SK-N-SH (cell line): Measurements from ENCODE around the gene ZNF780A. TPM values are rescaled to one million over a fixed set of nuclear protein-coding genes. Genes with fewer than 3 reads are reported as not detected.

Source experiments
- CTCF ChIA-PET: fragments of 300-600, 350-600 bp; formaldehyde crosslinking; extraction: SDS; loops from one replicate; lab custom pipeline; 2021; lab: Yijun Ruan, JAX
- POLR2A ChIA-PET: fragments of 350-600 bp; sonication (Branson Sonifier 250); formaldehyde crosslinking; extraction: SDS; loops from one replicate; lab custom pipeline; 2020; ENCODE audit warnings: antibody characterized with exemption, inconsistent platforms; lab: Yijun Ruan, JAX
- DNase-seq: peaks from one replicate; pipeline ENCODE4 v3.0.0; 2012
- H2AFZ ChIP-seq: fragments of 200-600 bp; sonication (generic); 2 replicates; pipeline ENCODE4 v1.8.1; 2016; ENCODE audit warnings: antibody characterized with exemption, mild to moderate bottlenecking, low read depth
- H3F3A ChIP-seq: fragments of 200-600 bp; sonication (generic); replicated peaks from 2 replicates; pipeline ENCODE3; 2016; ENCODE audit warnings: antibody characterized with exemption, mild to moderate bottlenecking; ENCODE audit not compliant: insufficient read depth
- H3K27ac ChIP-seq, 2 experiments: fragments of 200-500 bp in 1 of 2; fragments of 200-600 bp in 1 of 2; sonication (Bioruptor generic) in 1 of 2; sonication (generic), shearing (Covaris generic) in 1 of 2; 2 replicates each; pipeline versions ENCODE4 v1.5.1 to v1.6.1; 2014 to 2016; ENCODE audit warnings: low read depth in 2 of 2, inconsistent platforms in 1 of 2, low read length in 1 of 2, mild to moderate bottlenecking in 1 of 2, mixed read lengths in 1 of 2
- H3K27me3 ChIP-seq: fragments of 200-600 bp; sonication (generic), shearing (Covaris generic); 2 replicates; pipeline ENCODE4 v1.6.1; 2016; ENCODE audit warnings: mixed run types; ENCODE audit not compliant: insufficient read depth
- H3K36me3 ChIP-seq, 2 experiments: fragments of 200-500 bp in 1 of 2; fragments of 200-600 bp in 1 of 2; sonication (Bioruptor generic) in 1 of 2; sonication (generic) in 1 of 2; replicated peaks in 1 of 2; 2 replicates each; pipeline versions ENCODE3 to v1.5.1; 2014 to 2016; ENCODE audit warnings: low read length in 1 of 2, mild to moderate bottlenecking in 1 of 2; ENCODE audit not compliant: insufficient read depth in 2 of 2, control insufficient read depth in 1 of 2
- H3K4me1 ChIP-seq, 2 experiments: fragments of 200-500 bp in 1 of 2; fragments of 200-600 bp in 1 of 2; sonication (Bioruptor generic) in 1 of 2; sonication (generic), shearing (Covaris generic) in 1 of 2; 2 replicates each; pipeline versions ENCODE4 v1.5.1 to v1.6.1; 2014 to 2016; ENCODE audit warnings: low read depth in 1 of 2, low read length in 1 of 2, mixed run types in 1 of 2; ENCODE audit not compliant: insufficient read depth in 2 of 2, control insufficient read depth in 1 of 2
- H3K4me2 ChIP-seq: fragments of 200-600 bp; sonication (generic), shearing (Covaris generic); 2 replicates; pipeline ENCODE4 v1.6.1; 2017; ENCODE audit warnings: mixed run types
- H3K4me3 ChIP-seq, 2 experiments: fragments of 200-500 bp in 1 of 2; fragments of 200-600 bp in 1 of 2; sonication (Bioruptor generic) in 1 of 2; sonication (generic), shearing (Covaris generic) in 1 of 2; 2 replicates each; pipeline versions ENCODE4 v1.5.1 to v1.8.1; 2014 to 2016; ENCODE audit warnings: low read depth in 2 of 2, inconsistent platforms in 1 of 2, low read length in 1 of 2, mild to moderate bottlenecking in 1 of 2, mixed read lengths in 1 of 2, moderate library complexity in 1 of 2
- H3K79me2 ChIP-seq: fragments of 200-600 bp; sonication (generic); 2 replicates; pipeline ENCODE4 v1.8.1; 2017; ENCODE audit warnings: mild to moderate bottlenecking; ENCODE audit not compliant: insufficient read depth
- H3K9ac ChIP-seq: fragments of 200-600 bp; sonication (generic); 2 replicates; pipeline ENCODE4 v1.6.1; 2017; ENCODE audit warnings: mixed run types
- H3K9me2 ChIP-seq: fragments of 200-600 bp; sonication (generic); 2 replicates; pipeline ENCODE4 v1.6.1; 2017; ENCODE audit warnings: mixed run types
- H3K9me3 ChIP-seq: fragments of 200-600 bp; sonication (generic); 2 replicates; pipeline ENCODE4 v1.6.1; 2017; ENCODE audit warnings: mixed run types, mild to moderate bottlenecking, moderate library complexity
- H4K20me1 ChIP-seq: fragments of 200-600 bp; sonication (generic); 2 replicates; pipeline ENCODE4 v1.6.1; 2017; ENCODE audit warnings: mild to moderate bottlenecking, mixed run types; ENCODE audit not compliant: insufficient read depth
- CHD2 ChIP-seq: fragments of 150-350 bp; IDR thresholded peaks from 2 replicates; pipeline ENCODE4 v1.6.1; 2018; ENCODE audit warnings: low read length; ENCODE audit not compliant: partially characterized antibody
- CTCF ChIP-seq: fragments of 200-600 bp; sonication (generic); IDR thresholded peaks from 2 replicates; pipeline ENCODE4 v1.6.1; 2017; ENCODE audit warnings: antibody characterized with exemption, mild to moderate bottlenecking, moderate library complexity
- ELF1 ChIP-seq: IDR thresholded peaks from 2 replicates; pipeline ENCODE4 v1.4.0; 2012
- EP300 ChIP-seq, 2 experiments: IDR thresholded peaks; 2 replicates each; pipeline versions ENCODE4 v1.4.0 to v1.6.1; 2012; ENCODE audit warnings: borderline replicate concordance in 1 of 2, low read depth in 1 of 2, low read length in 1 of 2
- FOXJ3 ChIP-seq: sonication (generic); formaldehyde crosslinking; IDR thresholded peaks from 2 replicates; pipeline ENCODE4 v1.5.1; 2020; ENCODE audit warnings: mild to moderate bottlenecking, missing genetic modification reagents
- FOXM1 ChIP-seq: IDR thresholded peaks from 2 replicates; pipeline ENCODE4 v1.4.0; 2012; ENCODE audit warnings: low read depth, mild to moderate bottlenecking
- GATA2 ChIP-seq: sonication (generic); formaldehyde crosslinking; IDR thresholded peaks from 2 replicates; pipeline ENCODE4 v1.5.0; 2020; ENCODE audit warnings: mild to moderate bottlenecking, missing genetic modification reagents
- JUND ChIP-seq: IDR thresholded peaks from 2 replicates; pipeline ENCODE4 v1.4.0; 2012
- MXI1 ChIP-seq: IDR thresholded peaks from 2 replicates; pipeline ENCODE4 v1.6.1; 2012; ENCODE audit warnings: mild to moderate bottlenecking, low read depth, low read length, improper control_type of control experiment
- NFIC ChIP-seq: IDR thresholded peaks from 2 replicates; pipeline ENCODE4 v1.4.0; 2012; ENCODE audit warnings: borderline replicate concordance
- POLR2AphosphoS5 ChIP-seq: IDR thresholded peaks from 2 replicates; pipeline ENCODE4 v1.6.1; 2012; ENCODE audit warnings: low read depth, low read length
- RAD21 ChIP-seq: IDR thresholded peaks from 2 replicates; pipeline ENCODE4 v1.6.1; 2012; ENCODE audit warnings: mild to moderate bottlenecking, low read length
- RFX5 ChIP-seq: IDR thresholded peaks from 2 replicates; pipeline ENCODE4 v1.6.1; 2012; ENCODE audit warnings: mild to moderate bottlenecking, improper control_type of control experiment, low read length
- RXRA ChIP-seq: IDR thresholded peaks from 2 replicates; pipeline ENCODE4 v1.4.0; 2012; ENCODE audit warnings: low read depth, mild to moderate bottlenecking, borderline replicate concordance
- SIN3A ChIP-seq: IDR thresholded peaks from 2 replicates; pipeline ENCODE4 v1.6.1; 2012; ENCODE audit warnings: low read depth, mild to moderate bottlenecking, low read length, moderate library complexity, borderline replicate concordance
- WGBS: methylation state at CpG from one replicate; pipeline ENCODE4 v1.1.6; 2017; ENCODE audit warnings: low lambda C conversion rate; 5-methylcytosine and 5-hydroxymethylcytosine counted together
- polyA plus RNA-seq, 3 experiments: library from polyadenylated mRNA; depleted of rRNA; stranded (reverse); fragments of >200 nt; gene quantifications; 2 replicates each; pipeline ENCODE4 v1.2.3, GENCODE V29; 2012
- TF ChIP-seq, protein P1 (sequence below): IDR thresholded peaks from 2 replicates; pipeline ENCODE4 v1.6.1; 2012; ENCODE audit warnings: mild to moderate bottlenecking, low read depth, low read length, moderate library complexity
- TF ChIP-seq, protein P2 (sequence below): IDR thresholded peaks from 2 replicates; pipeline ENCODE4 v1.4.0; 2012; ENCODE audit warnings: low read depth, borderline replicate concordance
- TF ChIP-seq, protein P3 (sequence below): IDR thresholded peaks from 2 replicates; pipeline ENCODE4 v1.4.0; 2012; ENCODE audit warnings: low read depth, borderline replicate concordance
- TF ChIP-seq, protein P4 (sequence below): IDR thresholded peaks from 2 replicates; pipeline ENCODE4; 2012

The ZNF780A gene
- polyA plus RNA-seq, 1 of the 3 experiments (the other 2 are of a cell fraction): 7.1 TPM

DNA sequence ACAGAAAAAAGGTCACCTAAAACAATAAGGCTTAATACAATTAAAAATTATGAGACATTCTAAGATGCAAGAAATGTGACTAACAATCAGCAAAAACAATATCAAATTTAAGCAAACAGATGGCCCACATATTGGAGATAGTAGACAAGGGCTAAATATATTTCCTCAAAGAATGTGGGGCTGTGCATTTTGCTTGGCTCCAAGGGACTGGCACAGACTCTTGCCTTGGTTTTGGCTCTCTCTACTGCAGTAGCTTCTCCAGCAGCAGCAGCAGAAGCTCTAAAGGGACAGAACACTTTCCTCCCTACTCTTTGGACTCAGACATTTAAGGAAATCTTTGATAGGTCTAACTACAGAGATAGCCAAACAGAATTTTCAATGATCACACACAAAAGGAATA, 38.2 kb upstream of the ZNF780A start (continued):
- TF ChIP-seq, protein P1, sequence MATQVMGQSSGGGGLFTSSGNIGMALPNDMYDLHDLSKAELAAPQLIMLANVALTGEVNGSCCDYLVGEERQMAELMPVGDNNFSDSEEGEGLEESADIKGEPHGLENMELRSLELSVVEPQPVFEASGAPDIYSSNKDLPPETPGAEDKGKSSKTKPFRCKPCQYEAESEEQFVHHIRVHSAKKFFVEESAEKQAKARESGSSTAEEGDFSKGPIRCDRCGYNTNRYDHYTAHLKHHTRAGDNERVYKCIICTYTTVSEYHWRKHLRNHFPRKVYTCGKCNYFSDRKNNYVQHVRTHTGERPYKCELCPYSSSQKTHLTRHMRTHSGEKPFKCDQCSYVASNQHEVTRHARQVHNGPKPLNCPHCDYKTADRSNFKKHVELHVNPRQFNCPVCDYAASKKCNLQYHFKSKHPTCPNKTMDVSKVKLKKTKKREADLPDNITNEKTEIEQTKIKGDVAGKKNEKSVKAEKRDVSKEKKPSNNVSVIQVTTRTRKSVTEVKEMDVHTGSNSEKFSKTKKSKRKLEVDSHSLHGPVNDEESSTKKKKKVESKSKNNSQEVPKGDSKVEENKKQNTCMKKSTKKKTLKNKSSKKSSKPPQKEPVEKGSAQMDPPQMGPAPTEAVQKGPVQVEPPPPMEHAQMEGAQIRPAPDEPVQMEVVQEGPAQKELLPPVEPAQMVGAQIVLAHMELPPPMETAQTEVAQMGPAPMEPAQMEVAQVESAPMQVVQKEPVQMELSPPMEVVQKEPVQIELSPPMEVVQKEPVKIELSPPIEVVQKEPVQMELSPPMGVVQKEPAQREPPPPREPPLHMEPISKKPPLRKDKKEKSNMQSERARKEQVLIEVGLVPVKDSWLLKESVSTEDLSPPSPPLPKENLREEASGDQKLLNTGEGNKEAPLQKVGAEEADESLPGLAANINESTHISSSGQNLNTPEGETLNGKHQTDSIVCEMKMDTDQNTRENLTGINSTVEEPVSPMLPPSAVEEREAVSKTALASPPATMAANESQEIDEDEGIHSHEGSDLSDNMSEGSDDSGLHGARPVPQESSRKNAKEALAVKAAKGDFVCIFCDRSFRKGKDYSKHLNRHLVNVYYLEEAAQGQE: no peak
- TF ChIP-seq GATA2: no peak

DNA sequence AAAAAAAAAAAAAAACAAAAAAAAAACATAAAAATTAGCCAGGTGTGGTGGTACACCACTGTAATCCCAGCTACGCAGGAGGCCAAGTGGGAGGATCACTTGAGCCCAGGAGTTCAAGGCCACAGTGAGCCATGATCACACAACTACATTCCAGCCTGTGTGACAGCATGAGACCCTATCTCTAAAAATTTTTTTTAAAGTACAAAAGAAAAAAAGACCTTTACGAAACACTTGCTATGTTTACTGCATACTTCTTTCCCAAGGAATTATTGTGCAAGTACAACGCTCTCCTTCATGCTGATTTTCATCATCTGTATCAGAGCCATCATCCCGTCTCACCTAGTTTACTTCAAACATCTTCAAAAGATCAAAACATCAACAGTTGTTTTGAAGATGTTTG, 28.6 kb upstream of the ZNF780A start:
- 57% methylated on average over 4 of the region's 4 CpGs for WGBS
- ChIA-PET POLR2A (no interaction called here), CTCF (no interaction called here)
- no peaks in the 10 kb centered on the region for H3K27me3 ChIP-seq
- no peak overlapping the region for H3K4me2 ChIP-seq
- no peak overlapping the region for H3K4me3 ChIP-seq
- no peaks in the 10 kb centered on the region for H3K9me2 ChIP-seq
- no peaks in the 10 kb centered on the region for H3K79me2 ChIP-seq
- no peaks in the 10 kb centered on the region for H3K36me3 ChIP-seq
- H3F3A ChIP-seq: no peaks in the 10 kb centered on the region
- no peak for DNase-seq
- H2AFZ ChIP-seq: no peak overlapping the region
- no peaks in the 10 kb centered on the region for H3K4me1 ChIP-seq
- no peaks in the 10 kb centered on the region for H3K9me3 ChIP-seq
- H4K20me1 ChIP-seq: no peaks in the 10 kb centered on the region
- no peak overlapping the region for H3K9ac ChIP-seq
- no peak overlapping the region for H3K27ac ChIP-seq
- TF ChIP-seq, protein P1: no peak
- no peak for TF ChIP-seq FOXM1
- TF ChIP-seq CTCF: no peak
- no peak for TF ChIP-seq RFX5
- no peak for TF ChIP-seq EP300 (IDR thresholded peaks at IDR 0.05; ENCODE audit: borderline replicate concordance in 1 of 2, low read depth in 1 of 2, low read length in 1 of 2)
- TF ChIP-seq RXRA: no peak
- TF ChIP-seq SIN3A: no peak
- no peak for TF ChIP-seq MXI1
- TF ChIP-seq, protein P2, sequence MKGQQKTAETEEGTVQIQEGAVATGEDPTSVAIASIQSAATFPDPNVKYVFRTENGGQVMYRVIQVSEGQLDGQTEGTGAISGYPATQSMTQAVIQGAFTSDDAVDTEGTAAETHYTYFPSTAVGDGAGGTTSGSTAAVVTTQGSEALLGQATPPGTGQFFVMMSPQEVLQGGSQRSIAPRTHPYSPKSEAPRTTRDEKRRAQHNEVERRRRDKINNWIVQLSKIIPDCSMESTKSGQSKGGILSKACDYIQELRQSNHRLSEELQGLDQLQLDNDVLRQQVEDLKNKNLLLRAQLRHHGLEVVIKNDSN: no peak
- TF ChIP-seq FOXJ3 (CRISPR knock-in tag): no peak
- TF ChIP-seq NFIC: no peak
- TF ChIP-seq JUND: no peak
- TF ChIP-seq ELF1: no peak
- no peak for TF ChIP-seq POLR2AphosphoS5
- TF ChIP-seq, protein P3, sequence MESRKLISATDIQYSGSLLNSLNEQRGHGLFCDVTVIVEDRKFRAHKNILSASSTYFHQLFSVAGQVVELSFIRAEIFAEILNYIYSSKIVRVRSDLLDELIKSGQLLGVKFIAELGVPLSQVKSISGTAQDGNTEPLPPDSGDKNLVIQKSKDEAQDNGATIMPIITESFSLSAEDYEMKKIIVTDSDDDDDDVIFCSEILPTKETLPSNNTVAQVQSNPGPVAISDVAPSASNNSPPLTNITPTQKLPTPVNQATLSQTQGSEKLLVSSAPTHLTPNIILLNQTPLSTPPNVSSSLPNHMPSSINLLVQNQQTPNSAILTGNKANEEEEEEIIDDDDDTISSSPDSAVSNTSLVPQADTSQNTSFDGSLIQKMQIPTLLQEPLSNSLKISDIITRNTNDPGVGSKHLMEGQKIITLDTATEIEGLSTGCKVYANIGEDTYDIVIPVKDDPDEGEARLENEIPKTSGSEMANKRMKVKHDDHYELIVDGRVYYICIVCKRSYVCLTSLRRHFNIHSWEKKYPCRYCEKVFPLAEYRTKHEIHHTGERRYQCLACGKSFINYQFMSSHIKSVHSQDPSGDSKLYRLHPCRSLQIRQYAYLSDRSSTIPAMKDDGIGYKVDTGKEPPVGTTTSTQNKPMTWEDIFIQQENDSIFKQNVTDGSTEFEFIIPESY: no peak
- TF ChIP-seq CHD2: no peak
- no peak for TF ChIP-seq RAD21
- TF ChIP-seq, protein P4, sequence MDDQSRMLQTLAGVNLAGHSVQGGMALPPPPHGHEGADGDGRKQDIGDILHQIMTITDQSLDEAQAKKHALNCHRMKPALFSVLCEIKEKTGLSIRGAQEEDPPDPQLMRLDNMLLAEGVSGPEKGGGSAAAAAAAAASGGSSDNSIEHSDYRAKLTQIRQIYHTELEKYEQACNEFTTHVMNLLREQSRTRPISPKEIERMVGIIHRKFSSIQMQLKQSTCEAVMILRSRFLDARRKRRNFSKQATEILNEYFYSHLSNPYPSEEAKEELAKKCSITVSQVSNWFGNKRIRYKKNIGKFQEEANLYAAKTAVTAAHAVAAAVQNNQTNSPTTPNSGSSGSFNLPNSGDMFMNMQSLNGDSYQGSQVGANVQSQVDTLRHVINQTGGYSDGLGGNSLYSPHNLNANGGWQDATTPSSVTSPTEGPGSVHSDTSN: no peak
